Endothelial cell of umbilical vein (primary cell): ENCODE data around the gene GHRH. TPM values are rescaled to one million over a fixed set of nuclear protein-coding genes. Genes with fewer than 3 reads are reported as not detected.

Source experiments
- BruUV-seq: library from RNA; stranded (reverse); fragments of 400-500 nt; replicated peaks from 2 replicates; lab custom pipeline; 2021; lab: Mats Ljungman, UMichigan
- CTCF ChIA-PET: fragments of 300-600, 350-600 bp; sonication (Branson Sonifier 250); formaldehyde crosslinking; loops from one replicate; lab custom pipeline; 2021; ENCODE audit warnings: antibody characterized with exemption, inconsistent platforms; lab: Charles Lee
- POLR2A ChIA-PET: fragments of 300-600, 350-600 bp; sonication (Branson Sonifier 250); formaldehyde crosslinking; loops from one replicate; lab custom pipeline; 2021; ENCODE audit warnings: antibody characterized with exemption, inconsistent platforms; lab: Charles Lee
- DNase-seq: peaks from one replicate; pipeline ENCODE4 v3.0.0-alpha.2; 2011; ENCODE audit warnings: low read depth, low spot score
- FAIRE-seq: peaks from 2 replicates; lab custom pipeline; 2011; peaks lifted over from hg19 to GRCh38; lab: Jason Lieb, UNC
- H2AFZ ChIP-seq: 2 replicates; pipeline ENCODE4 v1.6.0; 2012; ENCODE audit warnings: low read depth, low read length, control low read depth, inconsistent platforms
- H3K27ac ChIP-seq: 2 replicates; pipeline ENCODE4 v1.5.1; 2011; ENCODE audit warnings: low read depth, mild to moderate bottlenecking, control low read depth, low read length, moderate library complexity; ENCODE audit not compliant: insufficient read depth
- H3K27me3 ChIP-seq, 2 experiments: 2 replicates each; pipeline versions ENCODE4 v1.6.0 to v1.6.1; 2011; ENCODE audit warnings: low read length in 2 of 2, mixed read lengths in 1 of 2; ENCODE audit not compliant: control insufficient read depth in 2 of 2, insufficient read depth in 2 of 2
- H3K36me3 ChIP-seq, 2 experiments: 2 replicates in 1 of 2; 3 replicates in 1 of 2; pipeline ENCODE4 v1.5.1; 2011; ENCODE audit warnings: low read length in 2 of 2, mild to moderate bottlenecking in 1 of 2, moderate library complexity in 1 of 2; ENCODE audit not compliant: control insufficient read depth in 2 of 2, insufficient read depth in 2 of 2; ENCODE audit errors: extremely low read depth in 1 of 2
- H3K4me1 ChIP-seq: 3 replicates; pipeline ENCODE4 v1.5.1; 2011; ENCODE audit warnings: mild to moderate bottlenecking, low read length; ENCODE audit not compliant: control insufficient read depth, insufficient read depth; ENCODE audit errors: extremely low read depth
- H3K4me2 ChIP-seq: 2 replicates; pipeline ENCODE4 v1.6.1; 2011; ENCODE audit warnings: low read length, control low read depth, mixed read lengths; ENCODE audit not compliant: insufficient read depth
- H3K4me3 ChIP-seq, 3 experiments: fragments of 200-600 bp in 1 of 3; sonication (generic), shearing (Covaris generic) in 1 of 3; replicated peaks in 1 of 3; 2 replicates each; pipeline ENCODE4 v1.5.1; 2011 to 2016; ENCODE audit warnings: control low read depth in 3 of 3, low read length in 3 of 3, mild to moderate bottlenecking in 2 of 3, inconsistent platforms in 1 of 3, low read depth in 1 of 3, moderate library complexity in 1 of 3; ENCODE audit not compliant: insufficient read depth in 1 of 3
- H3K79me2 ChIP-seq: 2 replicates; pipeline ENCODE4 v1.6.0; 2012; ENCODE audit warnings: low read length, inconsistent platforms; ENCODE audit not compliant: control insufficient read depth, insufficient read depth
- H3K9ac ChIP-seq: replicated peaks from 2 replicates; pipeline ENCODE3; 2011; ENCODE audit warnings: low read length, control low read depth; ENCODE audit not compliant: insufficient read depth; ENCODE audit errors: extremely low read depth
- H3K9me1 ChIP-seq: replicated peaks from 3 replicates; pipeline ENCODE4 v1.6.0; 2011; ENCODE audit warnings: mild to moderate bottlenecking, low read length; ENCODE audit not compliant: control insufficient read depth, insufficient read depth; ENCODE audit errors: extremely low read depth
- H3K9me3 ChIP-seq: replicated peaks from 2 replicates; pipeline ENCODE4 v1.5.1; 2012; ENCODE audit warnings: low read length, inconsistent platforms; ENCODE audit not compliant: control insufficient read depth, insufficient read depth
- H4K20me1 ChIP-seq: replicated peaks from 2 replicates; pipeline ENCODE3; 2011; ENCODE audit warnings: mild to moderate bottlenecking, low read length; ENCODE audit not compliant: control insufficient read depth, insufficient read depth; ENCODE audit errors: extremely low read depth
- CTCF ChIP-seq, 2 donors: IDR thresholded peaks; 1 replicate in 1 of 2; 2 replicates in 1 of 2; pipeline ENCODE4 v1.5.1; 2011; ENCODE audit warnings: low read length in 2 of 2, mild to moderate bottlenecking in 2 of 2, moderate library complexity in 2 of 2, control low read depth in 1 of 2, inconsistent platforms in 1 of 2, low read depth in 1 of 2; ENCODE audit not compliant: insufficient read depth in 1 of 2; ENCODE audit errors: extremely low read depth in 1 of 2
- EZH2 ChIP-seq: IDR thresholded peaks from 2 replicates; pipeline ENCODE4 v1.6.1; 2012; ENCODE audit warnings: borderline replicate concordance, low read depth, mild to moderate bottlenecking, moderate library complexity, low read length, inconsistent platforms; ENCODE audit not compliant: severe bottlenecking
- FOS ChIP-seq: IDR thresholded peaks from 2 replicates; pipeline ENCODE4 v1.6.1; 2011; ENCODE audit warnings: mild to moderate bottlenecking, low read length, moderate library complexity, borderline replicate concordance; ENCODE audit not compliant: insufficient read depth
- GATA2 ChIP-seq: IDR thresholded peaks from 2 replicates; pipeline ENCODE4 v1.7.0; 2011; ENCODE audit warnings: low read depth, mild to moderate bottlenecking, moderate library complexity, mixed read lengths, low read length; ENCODE audit not compliant: insufficient read length, insufficient read depth
- JUN ChIP-seq: IDR thresholded peaks from 2 replicates; pipeline ENCODE4 v1.6.1; 2011; ENCODE audit warnings: borderline replicate concordance, low read depth; ENCODE audit not compliant: insufficient read length, insufficient read depth
- MYC ChIP-seq: IDR thresholded peaks from one replicate; pipeline ENCODE4 v1.6.1; 2011; ENCODE audit warnings: mild to moderate bottlenecking, low read depth, low read length
- POLR2A ChIP-seq: IDR thresholded peaks from 2 replicates; pipeline ENCODE4 v1.6.1; 2012; ENCODE audit warnings: low read depth, mild to moderate bottlenecking, control low read depth, low read length
- POLR2AphosphoS5 ChIP-seq: IDR thresholded peaks from 2 replicates; pipeline ENCODE4 v1.6.1; 2012; ENCODE audit warnings: low read depth, mild to moderate bottlenecking, control low read depth, low read length, moderate library complexity; ENCODE audit not compliant: insufficient read depth
- dilution Hi-C: fragments of 300-500 bp; cut with MboI; formaldehyde crosslinking; loops from one replicate; pipeline ENCODE4 v1.15.0; 2019; ENCODE audit warnings: low sequenced_read_pairs; ENCODE audit not compliant: extremely low pct_ligation_motif_present
- intact Hi-C: fragments of 100-400 bp; cut with micrococcal nuclease; formaldehyde crosslinking; loops from one replicate; pipeline ENCODE4 v1.10.0; 2022
- polyA plus RNA-seq, 4 experiments: library from polyadenylated mRNA; depleted of rRNA in 3 of 4; stranded (reverse) in 3 of 4; unstranded in 1 of 4; fragments of >200 nt; gene quantifications; 2 replicates each; pipeline versions ENCODE4 v1.2.1 to v1.2.3, GENCODE V29; 2011 to 2012; ENCODE audit warnings: missing spikeins in 1 of 4
- total RNA-seq: library from RNA; stranded (reverse); gene quantifications from 2 replicates; pipeline ENCODE4 v1.2.3, GENCODE V29; 2021
- TF ChIP-seq, protein P1 (sequence below): IDR thresholded peaks from 2 replicates; pipeline ENCODE4 v1.6.1; 2011; ENCODE audit not compliant: insufficient read depth, insufficient read length

Gene GHRH
- total and polyA plus RNA-seq, 2 donors (not counting 3 experiments of a cell fraction or from before 2014, with no cell fraction given) = not detected

- POLR2A ChIA-PET = no interaction called here
- Histone ChIP-seq H3K4me1 (no peaks in the 10 kb centered on the region), H3K9ac (no peak overlapping the region), H3K4me2 (no peak overlapping the region), H2AFZ (no peak overlapping the region), H3K4me3 (no peak overlapping the region), H3K79me2 (no peaks in the 10 kb centered on the region), H3K27me3 (no peaks in the 10 kb centered on the region), H4K20me1 (no peaks in the 10 kb centered on the region), H3K9me3 (no peaks in the 10 kb centered on the region), H3K27ac (no peak overlapping the region), H3K36me3 (no peaks in the 10 kb centered on the region), H3K9me1 (no peaks in the 10 kb centered on the region)
- no peak for FAIRE-seq
- TF ChIP-seq POLR2A (no peak), GATA2 (no peak), EZH2 (no peak), JUN (no peak), FOS (no peak), POLR2AphosphoS5 (no peak), CTCF (IDR thresholded peaks at IDR 0.05; ENCODE audit: extremely low read depth in 1 of 2, insufficient read depth in 1 of 2, low read depth in 1 of 2, low read length in 2 of 2) (no peak), MYC (no peak)
- TF ChIP-seq, protein P1, sequence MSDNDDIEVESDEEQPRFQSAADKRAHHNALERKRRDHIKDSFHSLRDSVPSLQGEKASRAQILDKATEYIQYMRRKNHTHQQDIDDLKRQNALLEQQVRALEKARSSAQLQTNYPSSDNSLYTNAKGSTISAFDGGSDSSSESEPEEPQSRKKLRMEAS = no peak
- no peak for DNase-seq
- CTCF ChIA-PET = no interaction called here
- dilution Hi-C loops (no loop called here), intact Hi-C loops (no loop called here)
- BruUV-seq = no TSS peak
Observed at GRCh38 chr20:37247547-37247946, 14.1 kb downstream of the GHRH start.
